GM23338 (cell line): Measurements from ENCODE around the gene EHF. TPM values are rescaled to one million over a fixed set of nuclear protein-coding genes. Genes with fewer than 3 reads are reported as not detected.

Experiments used
- ATAC-seq: fragments of 200-7000 bp; cut with Tn5 transposase; 3 replicates; pipeline ENCODE4 v1.9.1; 2020
- DNase-seq: peaks from one replicate; pipeline ENCODE4 v3.0.0-alpha.2; 2015; ENCODE audit warnings: low spot score
- H2AFZ ChIP-seq: fragments of 200-600 bp; sonication (generic); 2 replicates; pipeline ENCODE4 v1.8.0; 2016; ENCODE audit warnings: antibody characterized with exemption, mild to moderate bottlenecking, moderate library complexity
- H3F3A ChIP-seq: fragments of 200-600 bp; sonication (generic); replicated peaks from 2 replicates; pipeline ENCODE4 v1.8.0; 2017; ENCODE audit warnings: antibody characterized with exemption, mixed run types, low read depth
- H3K27ac ChIP-seq: fragments of 200-600 bp; sonication (generic); 2 replicates; pipeline ENCODE4 v1.6.1; 2016; ENCODE audit warnings: low read depth
- H3K27me3 ChIP-seq: fragments of 200-600 bp; sonication (generic); 2 replicates; pipeline ENCODE4 v1.8.0; 2016; ENCODE audit warnings: mild to moderate bottlenecking, mixed run types, moderate library complexity; ENCODE audit not compliant: insufficient read depth
- H3K36me3 ChIP-seq: fragments of 200-600 bp; sonication (generic); 2 replicates; pipeline ENCODE4 v1.8.0; 2016; ENCODE audit warnings: mild to moderate bottlenecking; ENCODE audit not compliant: insufficient read depth
- H3K4me1 ChIP-seq: fragments of 200-600 bp; sonication (generic); 2 replicates; pipeline ENCODE4 v1.8.0; 2016; ENCODE audit warnings: mild to moderate bottlenecking, moderate library complexity; ENCODE audit not compliant: insufficient read depth
- H3K4me2 ChIP-seq: fragments of 200-600 bp; sonication (generic); 2 replicates; pipeline ENCODE4 v1.7.1; 2017; ENCODE audit warnings: mixed run types
- H3K4me3 ChIP-seq: fragments of 200-600 bp; sonication (generic); 2 replicates; pipeline ENCODE4 v1.6.1; 2016; ENCODE audit warnings: mixed run types
- H3K79me2 ChIP-seq: fragments of 200-600 bp; sonication (generic); replicated peaks from 2 replicates; pipeline ENCODE4 v1.8.0; 2017; ENCODE audit warnings: mild to moderate bottlenecking; ENCODE audit not compliant: insufficient read depth
- H3K9me2 ChIP-seq: fragments of 200-600 bp; sonication (generic); 2 replicates; pipeline ENCODE4 v1.8.0; 2017; ENCODE audit not compliant: insufficient read depth
- H4K20me1 ChIP-seq: fragments of 200-600 bp; sonication (generic); replicated peaks from 2 replicates; pipeline ENCODE4 v1.8.0; 2017; ENCODE audit warnings: mild to moderate bottlenecking; ENCODE audit not compliant: insufficient read depth
- H3K27ac Mint-ChIP-seq: 2 replicates; pipeline ENCODE4 v1.8.0; 2020; ENCODE audit warnings: inconsistent platforms, mild to moderate bottlenecking, moderate library complexity, mixed read lengths
- H3K27me3 Mint-ChIP-seq: 3 replicates; pipeline ENCODE4 v1.8.0; 2022; ENCODE audit warnings: low read depth, mild to moderate bottlenecking, moderate library complexity, mixed read lengths, inconsistent platforms; ENCODE audit not compliant: insufficient read depth, poor library complexity
- H3K36me3 Mint-ChIP-seq: 3 replicates; pipeline ENCODE4 v1.8.0; 2021; ENCODE audit warnings: low read depth, mild to moderate bottlenecking, inconsistent platforms, moderate library complexity, mixed read lengths
- H3K4me1 Mint-ChIP-seq: 3 replicates; pipeline ENCODE4 v1.8.0; 2020; ENCODE audit warnings: mild to moderate bottlenecking, inconsistent platforms, mixed read lengths
- H3K4me3 Mint-ChIP-seq: 3 replicates; pipeline ENCODE4 v1.8.0; 2021; ENCODE audit warnings: moderate library complexity, mild to moderate bottlenecking, inconsistent platforms, mixed read lengths
- H3K9me3 Mint-ChIP-seq: 3 replicates; pipeline ENCODE4 v1.8.0; 2020; ENCODE audit warnings: moderate library complexity, mild to moderate bottlenecking, inconsistent platforms, mixed read lengths
- CREB1 ChIP-seq: fragments of 250-450 bp; sonication (Bioruptor Pico); IDR thresholded peaks from 2 replicates; pipeline ENCODE4 v1.5.0; 2020; ENCODE audit warnings: low read depth, mild to moderate bottlenecking, moderate library complexity
- CTCF ChIP-seq, 2 experiments: fragments of 200-600 bp in 1 of 2; sonication (generic) in 1 of 2; conservative IDR thresholded peaks; 2 replicates each; pipeline versions ENCODE4 v1.5.1 to v1.6.1; 2016 to 2017; ENCODE audit warnings: antibody characterized with exemption in 2 of 2, low read depth in 2 of 2, mild to moderate bottlenecking in 2 of 2, moderate library complexity in 1 of 2
- ETS1 ChIP-seq: IDR thresholded peaks from 2 replicates; pipeline ENCODE4 v1.6.1; 2016; ENCODE audit warnings: antibody characterized with exemption
- EZH2 ChIP-seq: fragments of 200-600 bp; sonication (generic); IDR thresholded peaks from one replicate; pipeline ENCODE4 v1.8.0; 2017; ENCODE audit warnings: antibody characterized with exemption, mild to moderate bottlenecking, low read depth; ENCODE audit not compliant: unreplicated experiment
- EZH2phosphoT487 ChIP-seq: fragments of 200-600 bp; sonication (generic); IDR thresholded peaks from one replicate; pipeline ENCODE4 v1.8.1; 2018; ENCODE audit warnings: antibody characterized with exemption; ENCODE audit not compliant: unreplicated experiment
- JUNB ChIP-seq: IDR thresholded peaks from one replicate; pipeline ENCODE4 v1.6.1; 2016; ENCODE audit warnings: antibody characterized with exemption; ENCODE audit not compliant: unreplicated experiment
- NANOG ChIP-seq: IDR thresholded peaks from 2 replicates; pipeline ENCODE4 v1.6.1; 2016; ENCODE audit warnings: antibody characterized with exemption, borderline replicate concordance
- POLR2AphosphoS5 ChIP-seq: IDR thresholded peaks from 2 replicates; pipeline ENCODE4 v1.6.1; 2016; ENCODE audit warnings: antibody characterized with exemption, low read depth
- REST ChIP-seq: IDR thresholded peaks from one replicate; pipeline ENCODE4 v1.6.1; 2018; ENCODE audit warnings: antibody characterized with exemption; ENCODE audit not compliant: unreplicated experiment
- STAT1 ChIP-seq: IDR thresholded peaks from one replicate; pipeline ENCODE4 v1.6.1; 2016; ENCODE audit warnings: antibody characterized with exemption; ENCODE audit not compliant: unreplicated experiment
- ZNF114 ChIP-seq: fragments of 250-450 bp; sonication (Bioruptor Pico); IDR thresholded peaks from 2 replicates; pipeline ENCODE4 v1.5.0; 2020; ENCODE audit warnings: mild to moderate bottlenecking, moderate library complexity
- ZNF331 ChIP-seq: fragments of 250-450 bp; sonication (Bioruptor Pico); IDR thresholded peaks from 2 replicates; pipeline ENCODE4 v1.5.0; 2020; ENCODE audit warnings: low read depth, mild to moderate bottlenecking, moderate library complexity
- ZNF462 ChIP-seq: fragments of 250-450 bp; sonication (Bioruptor Pico); IDR thresholded peaks from 2 replicates; pipeline ENCODE4 v1.5.0; 2020; ENCODE audit warnings: mild to moderate bottlenecking, moderate library complexity
- polyA plus RNA-seq: library from polyadenylated mRNA; unstranded; fragments of >200 nt; fragmentation: Nextera tagmentation; extraction: Ambion mirVana; gene quantifications from 2 replicates; pipeline ENCODE4 v1.2.1, GENCODE V29; 2016
- total RNA-seq: library from RNA; depleted of rRNA; stranded (reverse); fragments of >200 nt; shearing (Covaris generic); gene quantifications from 2 replicates; pipeline ENCODE4 v1.2.3, GENCODE V29; 2014

EHF gene
- total and polyA plus RNA-seq, 2 experiments from 2014 or later = not detected

GRCh38 chr11:34616830-34617504 is 3.9 kb upstream of the EHF start:
- Histone ChIP-seq H3K36me3 (no peaks in the 10 kb centered on the region), H3K4me1 (peaks cover 12% of the 10 kb centered on the region), H2AFZ (no peak overlapping the region), H4K20me1 (no peaks in the 10 kb centered on the region), H3K4me2 (no peak overlapping the region), H3K9me2 (peaks cover 9% of the 10 kb centered on the region; the same call in 1 of the 2 replicates), H3F3A (no peaks in the 10 kb centered on the region), H3K4me3 (no peak overlapping the region), H3K27me3 (no peaks in the 10 kb centered on the region), H3K79me2 (no peaks in the 10 kb centered on the region), H3K27ac (no peak overlapping the region)
- TF ChIP-seq ZNF462 (CRISPR knock-in tag) (no peak), CREB1 (no peak), CTCF (conservative IDR thresholded peaks at IDR 0.05; ENCODE audit: low read depth in 2 of 2) (no peak), EZH2 (no peak), REST (no peak), NANOG (no peak), ETS1 (no peak), ZNF331 (CRISPR knock-in tag) (no peak), EZH2phosphoT487 (no peak), POLR2AphosphoS5 (no peak), JUNB (no peak), STAT1 (no peak), ZNF114 (CRISPR knock-in tag) (no peak)
- Mint-ChIP-seq H3K36me3 (no peaks in the 10 kb centered on the region), H3K27ac (no peak overlapping the region), H3K4me3 (no peak overlapping the region), H3K9me3 (no peaks in the 10 kb centered on the region), H3K4me1 (peaks cover 13% of the 10 kb centered on the region), H3K27me3 (no peaks in the 10 kb centered on the region)
- DNase-seq (no peak), ATAC-seq (no peak)
